HG03460 (cell line): Measurements from ENCODE around the gene MAK.
A peak's percentile ranks its signal among the peaks of the same experiment; 100 is the strongest.
"Not testable (repeated sequence)": the region's sequence is repeated elsewhere in the genome, so short reads cannot be mapped to it uniquely, and the experiment has no call there.

Experiments
- ATAC-seq: cut with Tn5 transposase; IDR thresholded peaks from one replicate; pipeline ENCODE4 v1.9.1; 2021; ENCODE audit not compliant: unreplicated experiment

MAK gene

DNA sequence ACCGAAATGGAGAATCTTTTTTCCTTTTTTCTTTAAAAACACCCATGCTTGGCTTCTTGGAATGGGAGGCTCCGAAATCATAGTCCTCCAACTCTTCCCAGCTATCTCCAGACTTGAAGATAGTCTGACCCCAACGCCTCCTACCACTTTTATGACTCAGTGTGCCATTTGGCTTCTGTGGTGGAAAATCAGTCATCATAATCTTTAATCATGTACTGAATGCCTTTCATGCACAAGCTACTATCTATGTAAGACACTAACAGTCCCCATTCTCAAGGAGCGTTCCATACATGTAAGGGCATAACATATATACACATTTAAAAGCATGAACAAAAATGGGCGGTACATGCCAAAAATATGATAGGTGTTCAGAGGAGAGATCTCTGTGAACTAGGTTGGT is 46.7 kb downstream of the MAK start:
- no peak for ATAC-seq

DNA sequence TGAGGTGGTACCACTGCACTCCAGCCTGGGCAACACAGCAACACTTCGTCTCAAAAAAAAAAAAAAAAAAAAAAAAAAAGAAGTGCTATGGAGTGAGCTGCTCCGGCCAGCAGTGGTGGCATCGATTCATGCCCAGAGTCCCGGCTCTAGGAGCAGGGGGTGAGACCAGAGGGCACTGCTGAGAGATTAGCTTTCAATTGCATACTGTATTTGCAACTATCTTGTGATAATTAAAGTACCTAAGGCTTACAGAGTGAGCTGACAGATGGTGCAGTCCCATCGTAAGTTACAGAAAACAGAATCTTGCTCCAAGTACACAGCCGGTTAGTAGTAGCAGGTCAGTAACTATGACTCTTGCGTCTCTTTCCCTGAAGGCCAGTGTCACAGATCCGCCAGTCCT is 59.3 kb downstream of the MAK start:
- no peak for ATAC-seq

DNA sequence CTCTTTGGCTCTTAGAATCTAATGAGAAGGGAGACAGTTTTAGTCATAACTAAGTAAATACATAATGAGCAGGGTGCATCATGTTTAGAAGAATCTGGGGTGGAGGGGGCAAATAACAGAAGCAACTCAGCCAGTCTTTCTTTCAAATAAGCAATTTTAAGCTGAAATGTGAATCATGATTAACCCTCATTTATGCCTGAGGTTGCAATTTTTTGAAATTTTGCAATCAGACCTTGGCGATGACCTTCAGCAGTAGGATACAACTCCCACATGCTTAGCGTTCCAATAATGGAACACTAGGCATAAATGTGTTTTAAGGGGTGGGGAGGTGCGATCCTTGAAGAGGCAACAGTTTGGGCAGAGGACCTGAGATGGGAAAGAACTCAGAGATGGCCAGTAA is 60.1 kb downstream of the MAK start:
- ATAC-seq = no peak

DNA sequence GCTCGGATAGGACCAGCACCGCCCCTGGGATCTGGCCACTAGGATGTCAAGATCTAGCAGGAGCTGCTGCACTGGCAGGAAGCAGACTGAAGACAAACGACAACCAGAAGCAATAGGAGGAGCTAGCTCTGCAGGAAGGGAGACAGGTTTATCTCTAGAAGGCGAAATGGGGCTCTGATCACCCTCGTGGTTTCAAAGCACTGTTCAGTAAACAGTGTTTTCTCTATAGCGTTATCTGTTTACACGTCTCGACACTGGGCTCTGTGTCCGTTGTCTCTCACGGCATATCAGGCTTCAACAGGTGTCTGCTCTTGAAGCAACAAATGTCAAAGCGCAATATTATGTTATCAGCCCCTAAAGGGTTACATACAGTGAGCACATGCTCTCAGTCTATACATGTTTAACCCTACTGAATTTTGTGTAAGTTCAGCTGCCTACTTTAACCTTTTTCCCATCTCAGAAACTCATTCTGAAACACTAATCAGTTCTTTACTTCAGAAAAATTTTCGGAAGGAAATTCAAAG is 66.9 kb downstream of the MAK start:
- no peak for ATAC-seq

DNA sequence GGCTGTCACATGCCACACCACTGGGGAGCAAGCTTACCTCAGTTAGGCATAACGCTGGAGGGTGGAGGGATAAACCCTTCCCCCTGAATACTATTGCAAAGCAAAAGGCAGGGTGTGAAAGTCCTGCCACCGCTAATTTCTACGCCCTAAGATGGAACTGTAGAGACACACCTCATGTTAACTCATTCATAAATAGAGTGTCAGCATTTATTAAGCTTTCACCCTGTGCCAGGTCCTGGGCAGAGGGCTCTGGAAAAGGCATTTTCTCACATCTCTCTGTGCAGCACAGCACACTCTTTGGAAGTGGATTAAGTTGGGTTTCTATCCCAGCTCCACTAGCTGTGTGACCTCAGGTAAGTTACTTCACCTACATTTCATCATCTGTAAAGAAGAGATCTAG is 68.9 kb downstream of the MAK start:
- no peak for ATAC-seq

DNA sequence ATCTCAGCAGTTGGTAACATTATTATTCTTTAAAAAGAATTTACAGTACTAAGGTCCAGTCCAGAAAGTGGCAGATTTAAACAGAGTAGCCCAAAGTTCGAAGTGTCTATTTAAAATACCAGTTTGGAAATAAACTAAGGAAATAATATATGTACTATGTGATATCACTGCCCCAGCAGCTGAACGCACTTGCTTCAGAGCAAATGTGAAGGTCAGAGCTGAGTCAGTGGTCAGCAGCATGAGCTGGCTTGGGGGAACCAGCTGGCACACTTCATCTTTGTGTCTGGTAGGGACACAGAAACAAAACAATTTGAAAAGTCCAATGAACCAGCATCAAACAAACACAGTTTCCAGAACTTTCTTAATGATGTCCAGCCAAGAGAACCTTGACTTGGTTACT is 75.3 kb downstream of the MAK start:
- no peak for ATAC-seq

DNA sequence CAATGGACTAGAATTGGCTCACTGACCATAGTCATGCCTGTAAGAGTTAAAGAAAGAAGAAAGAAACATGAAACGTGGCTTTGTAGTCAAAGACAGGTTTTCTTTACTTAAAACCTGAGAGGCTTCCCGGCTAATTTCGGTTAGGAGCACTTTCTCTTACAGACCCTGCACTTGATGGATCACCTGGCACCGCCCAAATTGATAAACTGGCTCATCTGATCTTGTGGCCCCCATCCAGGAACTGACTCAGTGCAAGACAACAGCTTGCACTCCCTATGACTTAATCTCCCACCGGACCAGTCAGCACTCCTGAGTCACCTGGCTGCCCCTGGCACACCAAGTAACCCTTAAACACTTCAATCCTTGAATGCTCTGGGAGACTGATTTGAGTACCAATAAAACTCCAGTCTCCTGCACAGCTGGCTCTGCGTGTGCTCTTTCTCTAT is 78.4 kb downstream of the MAK start:
- ATAC-seq = no peak

DNA sequence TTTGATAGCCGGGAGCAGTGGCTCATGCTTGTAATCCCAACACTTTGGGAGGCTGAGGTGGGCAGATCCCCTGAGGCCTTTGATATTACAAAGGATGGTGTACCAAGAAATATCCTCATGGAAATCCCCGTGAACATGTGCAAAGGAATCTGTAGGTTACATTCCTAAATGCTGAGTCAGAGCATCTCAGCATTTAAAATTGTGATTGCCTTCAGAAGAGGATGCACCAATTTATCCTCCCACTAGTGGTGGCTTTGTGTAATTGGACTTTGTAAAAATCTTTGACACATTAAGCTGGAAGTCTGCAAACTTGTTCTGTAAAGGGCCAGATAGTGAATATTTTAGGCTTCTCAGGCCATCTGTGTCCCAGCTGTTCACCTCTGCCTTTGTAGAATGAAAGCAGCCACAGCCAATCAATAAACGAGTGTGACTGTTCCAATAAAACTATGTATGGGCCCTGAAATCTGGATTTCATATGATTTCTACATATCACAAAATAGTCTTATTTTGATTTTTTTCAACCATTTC is 79.0 kb downstream of the MAK start:
- ATAC-seq = peak; percentile 68

DNA sequence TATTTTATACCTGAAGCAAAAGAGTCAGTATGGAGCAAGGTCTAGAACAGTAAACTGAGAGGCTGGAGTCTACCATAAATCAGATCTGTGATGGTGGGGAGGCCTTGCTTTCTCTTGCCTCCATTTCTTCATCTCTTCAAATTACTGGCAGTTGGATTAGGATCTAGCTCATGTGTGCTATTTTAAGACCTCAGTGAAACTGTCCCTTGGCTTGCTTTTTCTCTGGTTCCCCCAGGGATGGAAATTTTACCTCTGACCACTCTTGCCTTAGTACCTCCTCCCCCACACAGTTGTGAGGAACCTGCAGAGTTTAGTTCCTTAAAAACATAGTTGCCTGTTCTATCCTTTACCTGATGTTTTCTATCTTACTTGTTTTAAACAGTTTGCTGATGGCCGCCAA is 82.3 kb downstream of the MAK start:
- ATAC-seq = no peak

DNA sequence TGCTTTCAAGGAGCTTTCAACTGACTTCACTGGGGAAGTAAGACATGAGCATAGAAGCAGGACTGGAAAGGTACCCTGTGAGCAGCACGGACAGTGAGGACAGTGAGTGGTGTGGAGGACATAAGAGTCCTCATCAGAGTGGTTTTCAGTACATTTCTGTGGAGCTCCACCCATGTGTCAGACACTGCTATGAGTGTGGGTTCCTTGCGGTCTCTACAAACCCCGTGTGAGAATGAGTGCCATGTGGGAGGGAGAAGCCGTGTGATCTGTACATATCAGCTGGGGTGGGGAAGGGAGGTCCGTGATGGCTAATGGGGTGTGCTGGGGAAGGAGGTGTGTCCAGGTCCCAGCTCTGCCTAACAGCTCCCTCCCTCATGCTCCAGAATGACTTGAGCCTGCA is 86.6 kb downstream of the MAK start:
- not testable (repeated sequence) for ATAC-seq

DNA sequence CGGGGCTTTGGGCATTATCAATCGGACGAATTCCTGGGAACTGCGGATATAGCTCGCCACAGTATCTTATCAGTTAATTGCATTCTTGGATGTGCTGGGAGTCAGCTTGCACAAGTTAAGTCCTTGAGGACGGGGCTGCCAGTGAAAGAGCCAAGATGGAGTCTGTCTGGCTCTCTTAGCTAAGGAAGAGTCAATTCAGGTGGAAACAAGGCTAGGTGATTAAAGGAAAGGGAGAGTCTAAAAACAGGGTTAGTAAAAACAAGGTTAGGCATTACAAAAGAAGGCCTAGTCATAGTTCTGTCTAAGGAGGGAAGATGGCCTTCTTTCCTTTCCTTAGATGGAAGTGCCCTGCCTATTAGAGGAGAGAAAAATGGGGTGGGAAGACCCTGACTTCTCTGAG is 87.8 kb downstream of the MAK start:
- ATAC-seq = not testable (repeated sequence)

DNA sequence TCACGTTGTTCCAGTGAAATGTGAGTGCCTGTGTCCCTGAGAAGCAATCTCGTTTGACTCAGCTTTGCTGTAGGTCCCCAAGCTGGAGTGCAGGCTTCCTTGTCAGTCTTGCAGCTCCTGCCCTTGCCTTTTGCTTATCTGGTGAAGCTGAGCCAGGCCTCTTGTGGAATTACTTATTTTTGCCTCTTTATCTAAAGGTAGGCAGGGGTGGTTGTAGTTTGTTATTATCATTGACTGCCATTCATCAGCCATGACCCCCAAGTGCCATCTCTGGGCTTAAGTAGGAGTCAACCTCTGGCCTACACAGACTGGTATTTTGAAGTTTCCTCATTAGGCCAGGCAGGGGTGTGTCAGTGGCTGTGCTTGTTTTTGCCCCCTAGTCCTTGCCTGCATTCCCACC is 88.6 kb downstream of the MAK start:
- no peak for ATAC-seq

DNA sequence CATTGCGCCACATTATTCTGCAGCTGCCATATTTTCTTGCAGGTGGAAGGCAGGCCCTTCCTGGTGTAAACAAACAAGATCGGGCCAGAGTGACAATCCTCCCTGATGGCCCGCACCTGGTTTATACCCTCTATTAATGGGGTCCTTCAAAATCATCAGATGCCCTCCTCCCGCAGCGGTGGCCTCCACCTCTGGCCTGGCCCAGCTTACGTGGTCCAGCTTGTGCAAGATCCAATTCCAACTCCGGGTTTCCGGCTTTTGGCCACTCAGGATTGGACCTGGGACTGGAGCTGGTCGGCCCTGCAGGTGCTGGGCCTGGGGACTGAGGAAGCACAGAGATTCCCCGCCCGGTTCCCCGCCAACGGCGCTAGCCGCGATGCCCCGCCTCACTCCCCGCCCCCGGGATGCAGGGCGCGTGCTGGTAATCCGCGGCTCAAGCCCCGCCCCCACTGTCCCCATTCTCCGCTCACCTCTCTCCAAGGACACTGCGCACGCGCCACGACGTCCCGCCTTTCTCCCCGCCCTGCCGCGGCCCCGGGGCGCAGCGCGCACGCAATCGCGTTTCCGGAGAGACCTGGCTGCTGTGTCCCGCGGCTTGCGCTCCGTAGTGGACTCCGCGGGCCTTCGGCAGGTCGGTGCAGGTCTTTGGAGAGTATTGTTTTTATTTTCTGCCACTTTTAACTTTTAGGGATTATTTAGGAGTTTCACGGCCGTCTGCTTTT is 90.9 kb downstream of the MAK start, which contains the start of gene TMEM14B:
Gene TMEM14B, plus strand, starts transcription at position 555 of the 722 bp plus-strand sequence. CDS start 1,441 bp downstream, outside the sequence.
- peak; percentile 96 for ATAC-seq

DNA sequence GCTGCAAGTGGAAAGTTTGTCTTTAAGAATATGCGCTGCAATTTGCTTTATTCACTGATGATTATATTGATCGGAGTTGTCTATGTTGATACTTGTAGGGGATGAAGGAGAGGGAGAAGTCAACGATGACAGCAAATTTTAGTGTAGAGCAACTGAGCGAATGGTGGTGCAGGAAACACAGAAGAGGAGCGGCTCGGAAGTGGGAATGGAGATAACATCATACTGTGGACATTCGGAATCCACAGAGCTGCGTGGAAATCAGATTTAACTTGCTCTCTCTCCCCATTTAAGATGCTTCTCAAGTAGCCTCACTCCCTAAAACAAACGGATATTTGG is 91.5 kb downstream of the MAK start:
- ATAC-seq = no peak

DNA sequence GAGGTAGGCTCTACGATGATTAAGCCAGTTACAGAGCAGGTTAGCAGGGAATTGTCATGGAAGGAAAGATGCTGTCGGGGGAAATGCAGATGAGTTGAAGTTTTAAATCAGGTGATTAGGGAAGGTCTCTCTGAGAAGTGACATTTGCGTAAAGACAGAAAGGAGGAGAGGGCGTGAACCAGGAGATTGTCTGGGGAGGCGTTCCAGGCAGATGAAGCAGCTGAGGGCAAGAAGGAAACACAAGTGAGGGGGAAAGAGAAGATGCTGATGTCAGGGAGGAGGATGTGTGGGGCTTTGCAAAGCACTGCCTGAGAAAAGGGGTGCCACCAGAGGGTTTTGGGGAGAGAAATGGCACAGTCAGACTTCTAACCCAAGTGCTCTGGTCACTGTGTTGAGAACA is 93.2 kb downstream of the MAK start:
- no peak for ATAC-seq

DNA sequence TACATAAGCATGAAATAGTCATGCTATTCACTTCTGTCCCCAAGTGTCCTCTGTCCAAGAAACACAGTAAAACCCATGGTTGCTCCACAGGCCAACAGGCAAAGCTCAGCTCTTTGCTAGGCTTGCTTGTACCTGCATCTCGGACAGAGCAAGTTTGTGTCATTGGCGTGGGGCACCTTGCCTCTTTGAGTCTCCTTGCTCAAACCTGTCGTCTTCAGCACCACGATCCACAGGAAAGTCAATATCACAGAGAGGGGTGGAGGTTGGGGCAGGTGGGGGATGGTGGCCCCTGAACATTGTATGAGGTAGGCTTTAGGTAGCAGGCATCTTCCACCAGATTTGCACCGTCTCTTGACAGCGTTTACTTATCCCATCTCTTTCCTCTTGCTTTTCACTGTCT is 94.8 kb downstream of the MAK start:
- ATAC-seq = no peak

DNA sequence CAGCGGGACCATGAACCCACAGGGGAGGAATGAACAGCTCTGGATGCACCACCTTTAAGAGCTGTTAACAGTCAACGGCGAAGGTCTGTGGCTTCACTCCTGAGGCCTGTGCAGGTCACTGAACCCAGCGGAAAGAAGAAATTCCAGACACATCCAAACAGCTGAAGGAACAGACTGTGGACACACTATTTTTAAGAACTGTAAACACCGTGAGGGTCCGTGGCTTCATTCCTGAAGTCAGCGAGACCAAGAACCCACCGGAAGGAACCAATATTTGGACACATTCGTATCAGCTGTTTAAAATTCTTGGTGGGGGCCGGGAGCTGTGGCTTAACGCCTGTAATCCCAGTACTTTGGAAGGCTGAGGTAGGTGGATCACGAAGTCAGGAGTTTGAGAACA is 96.1 kb downstream of the MAK start:
- no peak for ATAC-seq

DNA sequence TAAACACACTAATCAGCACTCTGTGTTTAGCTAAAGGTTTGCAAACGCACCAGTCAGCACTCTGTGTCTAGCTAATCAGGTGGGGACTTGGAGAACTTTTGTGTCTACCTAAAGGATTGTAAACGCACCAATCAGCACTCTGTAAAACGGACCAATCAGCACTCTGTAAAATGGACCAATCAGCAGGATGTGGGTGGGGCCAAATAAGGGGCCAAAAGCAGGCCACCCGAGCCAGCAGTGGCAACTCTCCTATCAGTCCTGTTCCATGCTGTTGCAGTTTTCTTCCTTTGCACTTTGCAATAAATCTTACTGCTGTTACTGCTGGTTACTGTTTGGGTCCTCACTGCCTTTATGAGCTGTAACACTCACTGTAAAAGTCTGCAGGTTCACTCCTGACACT is 96.7 kb downstream of the MAK start:
- ATAC-seq = not testable (repeated sequence)

DNA sequence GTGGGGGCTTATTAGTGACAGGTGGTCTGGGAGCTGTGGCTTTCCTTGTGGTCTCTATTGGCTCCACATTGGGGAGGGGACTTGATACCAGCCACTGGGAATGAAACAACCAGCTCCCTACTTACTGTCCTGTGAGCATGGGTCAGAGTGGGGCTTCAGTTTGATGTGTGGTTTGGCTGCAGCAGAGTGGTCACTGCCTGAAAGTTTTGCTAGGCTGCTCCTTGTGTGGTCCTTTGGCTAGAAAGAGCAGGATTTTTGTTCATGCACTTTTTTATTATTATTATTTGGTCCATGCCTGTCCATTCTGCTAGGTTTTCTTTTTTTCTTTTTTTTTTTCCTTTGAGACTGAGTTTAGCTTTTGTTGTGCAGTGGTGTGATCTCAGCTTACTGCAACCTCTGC is 98.3 kb downstream of the MAK start:
- no peak for ATAC-seq

DNA sequence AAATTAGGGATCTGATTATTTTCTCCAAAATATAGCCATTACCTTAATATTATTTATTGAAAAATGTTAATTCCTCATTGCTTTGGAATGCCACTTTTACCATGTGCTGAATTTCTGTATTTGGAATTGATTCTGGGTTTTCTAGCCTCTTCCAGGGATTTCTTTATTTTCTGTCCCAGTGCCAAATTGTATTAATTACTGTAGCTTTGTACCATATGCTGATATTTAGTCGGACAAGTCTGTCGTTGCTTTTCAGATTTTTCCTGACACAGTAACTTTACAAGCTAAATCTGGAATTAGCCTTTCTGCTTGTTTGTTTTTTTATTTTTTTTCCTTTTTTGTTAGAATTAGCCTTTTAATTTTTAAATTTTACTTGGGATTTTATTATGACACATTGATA is 101.6 kb downstream of the MAK start:
- no peak for ATAC-seq

DNA sequence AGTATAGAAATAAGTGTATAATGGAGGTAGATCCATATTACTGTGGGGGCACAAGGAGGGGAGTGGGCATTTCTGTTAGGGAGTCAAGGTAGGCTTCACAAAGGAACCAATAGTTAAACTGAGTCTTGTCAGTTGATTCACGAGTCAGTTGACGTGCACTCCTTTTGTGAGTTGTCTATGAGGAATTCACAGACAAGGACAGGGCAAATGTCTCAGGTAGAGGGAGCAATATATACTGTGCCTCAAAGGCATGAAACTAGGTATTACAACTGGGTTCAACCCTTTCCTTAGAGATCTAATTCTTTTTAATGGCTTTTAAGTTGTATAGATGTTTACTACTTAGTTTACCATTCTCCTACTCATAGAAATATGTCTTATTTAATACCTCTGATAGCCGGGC is 104.5 kb downstream of the MAK start:
- no peak for ATAC-seq

DNA sequence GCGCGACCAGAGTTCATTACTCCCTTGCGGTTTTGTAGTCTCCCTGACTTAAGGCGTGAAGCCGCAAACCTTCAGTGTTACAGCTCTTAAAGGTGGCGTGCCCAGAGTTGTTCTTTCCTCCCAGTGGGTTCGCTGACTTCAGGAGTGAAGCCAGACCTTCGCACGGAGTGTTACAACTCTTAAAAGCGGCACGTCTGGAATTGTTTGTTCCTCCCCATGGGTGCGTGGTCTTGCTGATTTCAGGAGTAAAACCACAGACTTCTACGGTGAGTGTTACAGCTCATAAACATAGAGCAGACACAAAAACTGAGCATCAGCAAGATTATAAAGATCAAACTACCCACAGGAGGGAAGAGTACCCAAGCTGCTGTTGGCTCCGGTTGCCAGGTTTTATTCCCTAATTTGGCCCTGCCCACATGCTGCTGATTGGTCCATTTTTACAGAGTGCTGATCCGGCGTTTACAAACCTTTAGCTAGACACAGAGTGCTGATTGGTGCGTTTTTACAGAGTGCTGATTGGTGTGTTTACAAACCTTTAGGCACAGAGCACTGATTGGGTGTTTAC is 105.1 kb downstream of the MAK start:
- no peak for ATAC-seq

DNA sequence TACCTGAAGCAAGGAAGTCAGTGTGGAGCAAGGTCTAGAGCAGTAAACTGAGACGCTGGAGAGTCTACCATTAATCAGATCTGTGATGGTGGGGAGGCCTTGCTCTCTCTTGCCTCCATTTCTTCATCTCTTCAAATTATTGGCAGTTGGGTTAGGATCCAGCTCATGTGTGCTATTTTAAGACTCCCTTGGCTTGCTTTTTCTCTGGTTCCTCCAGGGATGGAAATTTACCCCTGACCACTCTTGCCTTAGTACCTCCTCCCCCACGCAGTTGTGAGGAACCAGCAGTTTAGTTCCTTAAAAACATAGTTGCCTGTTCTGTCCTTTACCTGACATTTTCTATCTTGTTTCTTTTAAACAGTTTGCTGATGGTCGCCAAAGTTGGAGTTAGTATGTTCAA is 108.1 kb downstream of the MAK start:
- no peak for ATAC-seq
